ENCODE results near the gene SLC35F4.

GRCh38 chr14:57617510-57617909, 248.4 kb downstream of the SLC35F4 start:
- TF ChIP-seq CTCF (conservative IDR thresholded peaks at IDR 0.05; ENCODE audit: low read depth, low read length) (no peak), EZH2 (IDR thresholded peaks at IDR 0.05; ENCODE audit: low read length, unreplicated experiment) (no peak), EZH2phosphoT487 (IDR thresholded peaks at IDR 0.05; ENCODE audit: borderline replicate concordance, low read length) (no peak)
